GM12864 (cell line): ENCODE results near the gene CCDC9B.

Source experiments
- DNase-seq: peaks from one replicate; pipeline ENCODE4 v3.0.0-alpha.2; 2011; ENCODE audit warnings: low read depth
- H3K4me3 ChIP-seq: 2 replicates; pipeline ENCODE4 v1.5.1; 2011; ENCODE audit warnings: mild to moderate bottlenecking, low read depth, low read length, control low read depth
- TF ChIP-seq, protein P1 (sequence below): IDR thresholded peaks from 2 replicates; pipeline ENCODE4 v1.5.1; 2011; ENCODE audit warnings: low read depth, mild to moderate bottlenecking, moderate library complexity, low read length, control low read depth, inconsistent platforms; ENCODE audit errors: missing control alignments

Gene CCDC9B

DNA sequence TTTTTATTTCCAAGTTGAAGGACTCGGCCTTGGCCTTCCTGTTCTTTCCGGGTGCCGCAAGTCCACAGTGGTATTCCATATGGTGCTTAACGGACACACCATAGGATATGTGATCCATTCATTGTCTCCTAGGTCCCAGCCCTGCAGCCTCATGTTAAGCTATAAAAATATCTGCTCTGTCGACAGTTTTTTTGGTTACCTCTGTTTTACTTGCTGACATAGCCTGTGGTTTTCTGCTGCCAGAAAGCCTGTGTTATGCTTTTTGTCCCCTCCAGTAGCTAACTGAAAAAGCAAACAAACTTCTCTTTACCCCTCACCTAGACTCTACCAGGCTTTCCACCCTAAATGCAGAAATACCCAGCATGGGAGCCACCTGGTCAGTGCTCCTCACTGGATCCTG, 12.0 kb downstream of the CCDC9B start:
- TF ChIP-seq, protein P1, sequence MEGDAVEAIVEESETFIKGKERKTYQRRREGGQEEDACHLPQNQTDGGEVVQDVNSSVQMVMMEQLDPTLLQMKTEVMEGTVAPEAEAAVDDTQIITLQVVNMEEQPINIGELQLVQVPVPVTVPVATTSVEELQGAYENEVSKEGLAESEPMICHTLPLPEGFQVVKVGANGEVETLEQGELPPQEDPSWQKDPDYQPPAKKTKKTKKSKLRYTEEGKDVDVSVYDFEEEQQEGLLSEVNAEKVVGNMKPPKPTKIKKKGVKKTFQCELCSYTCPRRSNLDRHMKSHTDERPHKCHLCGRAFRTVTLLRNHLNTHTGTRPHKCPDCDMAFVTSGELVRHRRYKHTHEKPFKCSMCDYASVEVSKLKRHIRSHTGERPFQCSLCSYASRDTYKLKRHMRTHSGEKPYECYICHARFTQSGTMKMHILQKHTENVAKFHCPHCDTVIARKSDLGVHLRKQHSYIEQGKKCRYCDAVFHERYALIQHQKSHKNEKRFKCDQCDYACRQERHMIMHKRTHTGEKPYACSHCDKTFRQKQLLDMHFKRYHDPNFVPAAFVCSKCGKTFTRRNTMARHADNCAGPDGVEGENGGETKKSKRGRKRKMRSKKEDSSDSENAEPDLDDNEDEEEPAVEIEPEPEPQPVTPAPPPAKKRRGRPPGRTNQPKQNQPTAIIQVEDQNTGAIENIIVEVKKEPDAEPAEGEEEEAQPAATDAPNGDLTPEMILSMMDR = no peak
- DNase-seq = no peak
- H3K4me3 ChIP-seq = no peak overlapping the region

DNA sequence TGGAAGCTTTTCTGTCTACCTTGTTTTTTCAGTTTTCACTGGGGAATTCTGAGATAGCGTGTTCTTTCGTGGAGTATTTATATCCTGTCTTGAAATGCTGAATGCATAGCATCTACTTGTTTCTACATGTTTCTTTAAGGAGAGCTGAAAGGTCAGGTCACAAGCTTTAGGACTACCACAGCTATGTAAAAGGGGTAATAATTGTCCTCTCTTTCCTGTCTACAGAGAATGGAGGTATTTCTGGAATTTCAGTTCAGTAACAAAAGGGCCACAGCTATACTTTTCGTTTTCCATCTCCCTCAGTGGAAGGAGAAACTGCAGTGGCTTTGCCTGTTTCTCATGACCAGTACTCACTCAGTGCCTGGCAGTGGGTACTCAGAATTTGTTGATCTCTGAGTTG, 12.6 kb downstream of the CCDC9B start:
- DNase-seq = no peak
- H3K4me3 ChIP-seq = no peak overlapping the region
- TF ChIP-seq, protein P1 = no peak

DNA sequence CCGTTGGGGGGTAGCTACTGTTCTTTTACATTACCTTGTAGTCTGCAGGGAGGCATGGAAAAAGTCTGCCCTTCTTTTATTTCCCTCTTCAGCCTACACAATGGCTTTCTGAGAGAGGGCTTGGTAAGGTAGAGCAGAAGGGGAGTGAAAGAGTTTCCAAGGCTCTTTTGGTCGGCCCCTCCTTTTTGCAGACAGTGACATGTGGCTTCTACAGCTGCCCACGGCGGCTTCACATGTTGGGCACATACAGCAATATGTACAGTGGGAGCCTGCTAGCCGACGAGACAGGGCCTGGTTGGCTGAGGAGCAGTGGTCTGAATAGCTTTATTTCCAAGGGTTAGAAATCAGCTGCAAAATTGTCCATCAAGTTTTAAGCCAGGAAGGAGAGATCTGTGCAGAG, 13.3 kb downstream of the CCDC9B start:
- DNase-seq = no peak
- no peak overlapping the region for H3K4me3 ChIP-seq
- TF ChIP-seq, protein P1 = no peak

DNA sequence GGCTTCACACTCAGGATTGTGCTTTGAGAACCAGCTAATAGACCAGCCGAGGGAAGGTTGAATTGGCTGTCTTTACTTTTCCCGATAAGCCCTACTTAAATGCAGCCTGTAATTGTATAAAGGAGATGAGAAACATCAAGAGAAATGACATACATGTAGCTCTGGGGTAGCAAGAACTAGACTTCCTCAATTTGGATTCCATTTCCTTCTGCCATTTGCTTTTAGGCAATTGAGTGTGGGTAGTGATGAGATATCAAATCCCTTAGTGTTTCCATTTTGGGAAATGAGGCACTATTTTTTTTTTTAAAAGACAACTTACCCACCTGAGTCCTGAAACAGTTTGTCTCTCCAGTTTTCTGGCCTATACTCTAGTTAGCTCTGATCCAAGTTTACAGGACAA, 15.0 kb downstream of the CCDC9B start:
- H3K4me3 ChIP-seq = no peak overlapping the region
- TF ChIP-seq, protein P1 = no peak
- DNase-seq = no peak

DNA sequence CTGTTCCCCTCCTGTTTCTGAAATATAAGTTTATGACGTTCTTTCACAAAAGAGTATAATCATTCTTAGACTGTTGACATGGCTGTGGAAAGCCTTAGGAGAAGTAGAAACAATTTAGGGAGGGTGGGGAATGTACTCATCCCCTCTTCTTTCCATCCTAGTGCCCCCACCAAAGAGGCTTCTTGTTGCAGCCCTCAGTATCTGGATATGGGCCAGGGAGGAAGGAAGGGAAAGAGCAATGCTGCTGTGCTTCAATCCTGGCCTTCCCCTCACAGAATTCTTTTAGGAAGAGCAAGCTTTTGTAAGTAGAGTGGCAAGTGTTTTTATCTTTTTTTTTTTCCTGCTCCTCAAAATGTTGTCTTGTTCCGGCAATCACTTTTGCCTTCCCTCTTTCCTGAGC, 15.6 kb downstream of the CCDC9B start:
- DNase-seq = no peak
- TF ChIP-seq, protein P1 = no peak
- no peak overlapping the region for H3K4me3 ChIP-seq

DNA sequence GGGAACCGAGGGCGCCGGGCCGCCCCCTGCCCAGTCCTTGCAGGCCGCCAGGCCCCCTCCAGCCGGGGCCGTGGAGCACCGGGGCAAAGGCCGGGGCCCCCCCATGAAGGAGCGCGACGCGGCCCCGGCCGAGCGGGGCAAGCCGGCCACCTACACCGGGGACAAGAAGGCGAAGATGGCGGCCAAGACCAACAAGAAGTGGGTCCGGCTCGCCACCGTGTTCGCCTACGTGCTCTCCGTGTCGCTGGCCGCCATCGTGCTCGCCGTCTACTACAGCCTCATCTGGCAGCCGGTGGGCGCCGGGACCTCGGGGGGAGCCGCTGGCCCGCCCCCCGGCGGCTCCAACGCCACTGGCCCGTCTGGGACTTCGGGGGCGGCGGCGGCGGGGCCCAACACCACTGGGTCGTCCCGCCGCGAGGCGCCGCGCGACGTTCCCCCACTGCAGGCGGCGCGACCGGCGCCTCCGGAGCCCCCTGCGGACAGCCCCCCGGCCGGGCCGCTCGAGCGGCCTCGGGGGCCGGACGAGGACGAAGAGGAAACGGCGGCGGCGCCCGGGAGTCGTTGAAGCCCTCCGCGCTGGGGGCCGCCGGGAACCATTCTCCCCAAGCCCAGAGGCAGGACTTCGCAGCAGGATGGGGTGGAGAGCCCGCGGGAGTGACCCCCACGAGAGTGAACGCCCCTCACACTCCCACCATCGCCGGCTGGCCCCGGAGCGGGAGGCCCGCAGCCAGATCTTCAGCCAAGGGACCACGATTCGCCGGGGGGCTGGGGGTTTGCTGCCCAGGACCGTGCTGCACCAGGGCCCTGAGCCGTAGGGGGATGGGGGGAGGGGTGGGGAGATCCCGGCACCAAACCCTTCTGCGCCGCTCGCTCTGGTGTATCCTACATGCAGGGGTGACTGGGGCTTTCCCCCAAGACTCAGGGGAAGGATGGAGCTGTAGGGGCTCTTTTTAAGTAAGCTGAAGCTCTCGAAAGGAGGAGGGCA, 16.5 kb downstream of the CCDC9B start:
- H3K4me3 ChIP-seq = peak overlapping the region; percentile 68
- no peak for DNase-seq
- TF ChIP-seq, protein P1 = no peak
